Fibroblast of skin of abdomen (primary cell): ENCODE results near the gene OVCA2.

Source experiments
- DNase-seq: peaks from one replicate; pipeline ENCODE4 v3.0.0-alpha.2; 2013

Gene OVCA2

GRCh38 chr17:2054512-2055291 lies 12.9 kb downstream of the OVCA2 start, which contains the start of gene HIC1:
HIC1 (plus strand) TSS chr17:2055103; CDS start chr17:2056691, 1,588 bp downstream.
- DNase-seq = peak; percentile 81

GRCh38 chr17:2055292-2056205 lies 13.7 kb downstream of the OVCA2 start:
- DNase-seq = peak; percentile 67

GRCh38 chr17:2056206-2057174 lies 14.7 kb downstream of the OVCA2 start:
- peak; percentile 65 for DNase-seq

GRCh38 chr17:2057175-2057759 lies 15.4 kb downstream of the OVCA2 start:
- DNase-seq = no peak

- peak; percentile 47 for DNase-seq
Measured at GRCh38 chr17:2057760-2058585, 16.2 kb downstream of the OVCA2 start.

GRCh38 chr17:2058586-2059546 lies 17.0 kb downstream of the OVCA2 start:
- DNase-seq = peak; percentile 74

DNA sequence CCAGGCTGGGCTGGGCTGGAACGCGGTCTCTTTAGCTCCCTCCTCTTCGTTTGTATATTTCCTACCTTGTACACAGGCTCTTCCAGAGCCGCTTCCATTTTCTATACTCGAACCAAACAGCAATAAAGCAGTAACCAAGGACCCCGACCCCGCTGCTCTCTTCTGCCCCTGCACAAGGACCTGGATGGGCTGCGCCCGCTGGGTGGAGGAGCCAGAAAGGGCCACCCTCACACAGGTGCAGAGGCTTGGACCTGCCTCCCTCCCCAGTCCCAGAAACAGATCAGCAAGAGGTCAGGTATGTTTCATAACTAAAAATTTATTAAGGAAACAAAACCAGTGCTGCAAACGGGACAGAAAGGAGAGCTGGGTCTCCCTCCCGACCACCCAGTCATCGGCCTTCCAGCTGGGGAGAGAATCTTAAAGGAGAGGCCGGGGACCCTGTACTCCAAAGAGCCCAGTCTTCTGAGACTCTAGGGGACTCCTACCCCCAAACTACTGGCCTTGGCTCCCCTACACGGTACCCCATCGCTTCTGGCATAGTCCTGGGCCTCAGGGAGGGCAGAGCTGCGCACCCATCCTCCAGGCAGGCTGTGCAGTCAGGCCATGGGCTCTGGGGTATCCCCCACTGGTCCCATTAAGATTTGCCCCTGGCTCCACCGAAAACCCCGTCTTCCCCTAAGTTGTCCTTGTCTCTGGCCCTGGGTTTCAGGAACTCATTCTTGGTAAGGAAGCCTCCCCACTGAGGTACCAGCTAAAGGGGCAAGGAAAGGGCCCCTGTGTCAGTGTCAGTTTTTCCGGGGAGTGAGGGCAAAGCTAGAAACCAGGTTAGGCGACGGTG lies 17.9 kb downstream of the OVCA2 start:
- no peak for DNase-seq

DNA sequence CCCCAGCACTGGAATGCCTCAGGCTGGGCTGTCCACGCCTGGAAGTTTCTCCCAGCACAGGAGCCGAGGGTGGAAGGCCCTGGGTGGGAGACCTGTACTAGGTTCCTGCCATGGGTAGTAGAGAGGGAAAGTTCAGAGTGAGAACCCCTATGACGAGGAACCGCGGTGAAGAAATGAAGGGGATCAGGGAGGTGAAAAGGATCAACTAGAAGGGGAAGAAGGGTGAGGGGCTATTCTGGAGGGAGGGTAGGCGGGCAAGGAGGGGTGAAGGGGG lies 18.5 kb downstream of the OVCA2 start:
- DNase-seq = no peak

- no peak for DNase-seq
Measured at GRCh38 chr17:2060681-2061440, 19.0 kb downstream of the OVCA2 start.

DNA sequence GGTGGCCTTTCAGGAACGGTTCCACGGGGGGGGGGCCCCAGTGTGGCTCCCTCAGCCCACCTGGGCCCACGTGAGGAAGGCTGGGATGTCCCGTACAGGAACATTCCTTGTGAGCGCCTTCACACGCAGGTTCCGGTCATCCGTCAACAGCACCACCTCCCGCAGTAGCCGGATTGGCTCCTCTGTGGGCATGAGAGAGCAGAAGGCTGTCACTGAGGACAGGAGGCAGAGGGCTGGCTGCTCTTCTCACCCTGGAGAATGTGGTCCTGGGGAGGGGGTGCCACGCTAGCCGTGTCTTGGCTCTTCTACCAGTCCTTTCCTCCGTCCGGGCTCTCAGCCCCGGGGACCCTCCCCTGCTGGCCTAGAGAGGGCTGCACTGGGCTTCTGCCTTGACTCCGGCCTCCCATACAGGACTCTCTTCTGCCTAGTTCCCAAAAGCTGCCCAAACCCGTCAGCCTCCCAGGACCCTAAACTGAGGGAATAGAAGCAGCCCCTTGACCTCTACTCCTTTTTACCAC lies 19.7 kb downstream of the OVCA2 start:
- no peak for DNase-seq

- DNase-seq = peak; percentile 61
Measured at GRCh38 chr17:2062571-2063183, 20.9 kb downstream of the OVCA2 start.

- peak; percentile 79 for DNase-seq
Measured at GRCh38 chr17:2063261-2064146, 21.7 kb downstream of the OVCA2 start.

DNA sequence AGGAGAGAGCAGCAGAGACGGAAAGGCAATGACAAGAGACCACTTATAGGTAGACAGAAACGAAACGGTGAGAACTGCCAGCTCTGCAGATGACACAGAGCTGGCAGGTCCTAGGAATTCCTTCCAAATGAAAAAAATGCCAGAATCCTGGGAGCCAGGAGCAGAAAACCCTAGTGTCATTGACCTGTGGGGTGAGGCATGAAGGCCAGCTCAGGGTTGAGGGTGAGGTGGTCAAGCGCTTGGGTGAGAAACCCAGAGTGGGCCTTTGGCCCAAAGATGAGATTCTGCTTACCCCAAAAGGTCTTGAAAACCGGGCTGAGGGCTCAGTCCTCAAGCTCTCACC lies 22.3 kb downstream of the OVCA2 start:
- DNase-seq = no peak

DNA sequence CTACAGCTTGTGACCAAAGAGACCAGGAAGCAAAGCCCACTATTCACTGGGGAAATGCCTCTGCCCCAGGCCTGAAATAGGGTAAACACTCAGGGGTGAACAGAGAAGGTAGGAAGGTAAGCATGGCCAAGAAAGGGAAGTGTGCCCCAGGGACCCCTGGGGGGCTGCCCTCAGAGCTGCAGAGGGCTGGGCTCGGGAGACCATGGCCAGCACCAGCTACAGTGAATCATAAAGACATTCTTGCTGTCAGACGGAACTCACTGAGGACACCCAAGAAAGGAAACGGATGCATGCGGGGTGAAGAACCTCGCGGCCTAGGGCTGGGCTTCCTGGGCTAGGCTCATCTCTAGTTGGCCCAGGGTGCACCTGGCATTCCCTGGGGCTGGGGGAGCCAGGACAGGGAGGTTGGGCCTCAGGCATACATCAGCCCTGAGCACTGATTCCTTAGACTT lies 22.7 kb downstream of the OVCA2 start:
- DNase-seq = peak; percentile 54

- peak; percentile 76 for DNase-seq
Measured at GRCh38 chr17:2064980-2065785, 23.4 kb downstream of the OVCA2 start.
